K562 (cell line): ENCODE data around the gene GALR3. TPM values are rescaled to one million over a fixed set of nuclear protein-coding genes. Genes with fewer than 3 reads are reported as not detected.

Experiments
- ATAC-seq: fragments of 200-7000 bp; cut with Tn5 transposase; 3 replicates; pipeline ENCODE4 v1.9.1; 2020; ENCODE audit warnings: moderate library complexity
- BruUV-seq: library from RNA; stranded (reverse); fragments of 400-500 nt; replicated peaks from 2 replicates; lab custom pipeline; 2021; lab: Mats Ljungman, UMichigan
- CTCF ChIA-PET: fragments of 300-600 bp; formaldehyde crosslinking; extraction: SDS; loops from one replicate; lab custom pipeline; 2021; ENCODE audit warnings: low intra/inter-chr PET ratio; lab: Yijun Ruan, JAX
- POLR2A ChIA-PET: fragments of 300-600, 350-650 bp; sonication (Branson Sonifier 250); formaldehyde crosslinking; extraction: SDS; loops from one replicate; lab custom pipeline; 2021; ENCODE audit warnings: antibody characterized with exemption, inconsistent platforms; lab: Yijun Ruan, JAX
- DNase-seq, 4 experiments: peaks; one replicate each; pipeline versions ENCODE4 v3.0.0 to v3.0.0-alpha.2; 2011 to 2018; ENCODE audit warnings: low spot score in 3 of 4, mixed read lengths in 3 of 4; ENCODE audit errors: extremely low read depth in 1 of 4
- FAIRE-seq: peaks from 2 replicates; lab custom pipeline; 2011; peaks lifted over from hg19 to GRCh38; lab: Jason Lieb, UNC
- H2AFZ ChIP-seq: 2 replicates; pipeline ENCODE4 v1.6.0; 2011; ENCODE audit warnings: low read depth, low read length, control low read depth, inconsistent platforms
- H3K27ac ChIP-seq: fragments of 200-600 bp; 3 replicates; pipeline ENCODE4 v1.8.0; 2011; ENCODE audit warnings: low read depth, mild to moderate bottlenecking, control low read depth, inconsistent platforms, low read length, moderate library complexity, mixed read lengths; ENCODE audit errors: extremely low read depth
- H3K27me3 ChIP-seq, 2 experiments: fragments of 300-600 bp in 1 of 2; 2 replicates in 1 of 2; 3 replicates in 1 of 2; pipeline versions ENCODE4 v1.6.0 to v1.8.0; 2011; ENCODE audit warnings: inconsistent platforms in 2 of 2, low read length in 2 of 2, mild to moderate bottlenecking in 1 of 2, mixed read lengths in 1 of 2, moderate library complexity in 1 of 2; ENCODE audit not compliant: control insufficient read depth in 2 of 2, insufficient read depth in 2 of 2
- H3K36me3 ChIP-seq: fragments of 300-600 bp; 3 replicates; pipeline ENCODE4 v1.8.0; 2011; ENCODE audit warnings: mild to moderate bottlenecking, low read length, inconsistent platforms; ENCODE audit not compliant: control insufficient read depth, insufficient read depth
- H3K4me1 ChIP-seq, 2 experiments: fragments of 200-600 bp in 1 of 2; replicated peaks in 1 of 2; 2 replicates in 1 of 2; 3 replicates in 1 of 2; pipeline versions ENCODE4 v1.5.1 to v1.8.0; 2011; ENCODE audit warnings: inconsistent platforms in 2 of 2, low read length in 2 of 2, mild to moderate bottlenecking in 1 of 2, mixed read lengths in 1 of 2, moderate library complexity in 1 of 2; ENCODE audit not compliant: control insufficient read depth in 2 of 2, insufficient read depth in 2 of 2
- H3K4me2 ChIP-seq: 2 replicates; pipeline ENCODE4 v1.6.1; 2011; ENCODE audit warnings: low read length, control low read depth, inconsistent platforms, mixed read lengths; ENCODE audit not compliant: insufficient read depth
- H3K4me3 ChIP-seq: fragments of 200-600 bp; sonication (generic), shearing (Covaris generic); 2 replicates; pipeline ENCODE4 v1.5.1; 2016; ENCODE audit warnings: control low read depth, inconsistent platforms
- H3K79me2 ChIP-seq: fragments of 200-600 bp; 3 replicates; pipeline ENCODE4 v1.8.0; 2011; ENCODE audit warnings: low read length, inconsistent platforms; ENCODE audit not compliant: control insufficient read depth, insufficient read depth
- H3K9ac ChIP-seq, 2 experiments: 2 replicates each; pipeline versions ENCODE4 v1.6.0 to v1.6.1; 2011; ENCODE audit warnings: low read depth in 2 of 2, low read length in 2 of 2, control low read depth in 1 of 2, inconsistent platforms in 1 of 2, mild to moderate bottlenecking in 1 of 2, mixed read lengths in 1 of 2; ENCODE audit not compliant: insufficient read depth in 1 of 2
- H3K9me1 ChIP-seq: one replicate; pipeline ENCODE4 v1.6.0; 2011; ENCODE audit warnings: inconsistent platforms, mild to moderate bottlenecking, low read length, moderate library complexity; ENCODE audit not compliant: control insufficient read depth, insufficient read depth
- H3K9me3 ChIP-seq: replicated peaks from 2 replicates; pipeline ENCODE4 v1.5.1; 2011; ENCODE audit warnings: low read depth, low read length, inconsistent platforms; ENCODE audit not compliant: control insufficient read depth, insufficient read depth
- H4K20me1 ChIP-seq: replicated peaks from 2 replicates; pipeline ENCODE4 v1.6.1; 2011; ENCODE audit warnings: low read length, inconsistent platforms, mixed read lengths; ENCODE audit not compliant: control insufficient read depth, insufficient read depth
- EP400 ChIP-seq: fragments of 450-650 bp; IDR thresholded peaks from 2 replicates; pipeline ENCODE4 v1.6.1; 2017; ENCODE audit warnings: antibody characterized with exemption, mild to moderate bottlenecking, moderate library complexity
- PTRF ChIP-seq: fragments of 450-650 bp; IDR thresholded peaks from 2 replicates; pipeline ENCODE4 v1.6.1; 2016; ENCODE audit warnings: mild to moderate bottlenecking, missing genetic modification characterization, missing compliant biosample characterization
- SNIP1 ChIP-seq: fragments of 450-650 bp; IDR thresholded peaks from 2 replicates; pipeline ENCODE4 v1.7.1; 2017; ENCODE audit warnings: low read depth, mild to moderate bottlenecking
- UBTF ChIP-seq, 2 experiments: IDR thresholded peaks; 2 replicates each; pipeline ENCODE4 v1.6.1; 2012; ENCODE audit warnings: improper control_type of control experiment in 2 of 2, low read depth in 2 of 2, low read length in 2 of 2, borderline replicate concordance in 1 of 2
- VEZF1 ChIP-seq: fragments of 200-800 bp; sonication (Bioruptor generic); IDR thresholded peaks from 2 replicates; pipeline ENCODE4 v1.6.1; 2017; ENCODE audit warnings: missing genetic modification characterization, missing compliant biosample characterization
- ZBTB11 ChIP-seq, 3 experiments: fragments of 200-800 bp in 1 of 3; fragments of 250-450 bp in 1 of 3; fragments of 450-650 bp in 1 of 3; sonication (Bioruptor Pico) in 1 of 3; sonication (Bioruptor generic) in 1 of 3; formaldehyde crosslinking in 1 of 3; IDR thresholded peaks; 2 replicates each; pipeline versions ENCODE4 v1.6.1 to v1.8.0; 2016 to 2022; ENCODE audit warnings: mild to moderate bottlenecking in 2 of 3, missing genetic modification characterization in 2 of 3, missing compliant biosample characterization in 1 of 3, moderate library complexity in 1 of 3
- ZNF140 ChIP-seq: fragments of 250-450 bp; sonication (Bioruptor Pico); IDR thresholded peaks from 2 replicates; pipeline ENCODE4 v1.8.0; 2021; ENCODE audit warnings: moderate library complexity, mild to moderate bottlenecking, inconsistent platforms
- ZNF512 ChIP-seq: IDR thresholded peaks from 2 replicates; pipeline ENCODE4 v1.6.1; 2016; ENCODE audit warnings: missing genetic modification characterization, missing compliant biosample characterization
- WGBS: fragments of 100-300 bp; shearing (Covaris generic); methylation state at CpG from one replicate; pipeline ENCODE4 v1.1.6; 2016; ENCODE audit warnings: low coverage, mixed read lengths; ENCODE audit not compliant: insufficient coverage; ENCODE audit errors: missing lambda C conversion rate; 5-methylcytosine and 5-hydroxymethylcytosine counted together
- in situ Hi-C: fragments of 300-500 bp; cut with MboI; formaldehyde crosslinking; loops from 4 replicates; pipeline ENCODE4 v1.15.0; 2018; ENCODE audit warnings: inconsistent platforms, mixed read lengths
- intact Hi-C: fragments of 100-400 bp; cut with micrococcal nuclease; formaldehyde crosslinking; loops from 2 replicates; pipeline ENCODE4 v1.14.2; 2022
- polyA plus RNA-seq, 8 experiments: library from polyadenylated mRNA; depleted of rRNA in 4 of 8; stranded (reverse) in 5 of 8; unstranded in 3 of 8; fragments of >200 nt; fragmentation: Nextera tagmentation in 2 of 8; fragmentation: Illumina TruSeq in 1 of 8; extraction: Ambion mirVana in 2 of 8; extraction: Trizol in 1 of 8; gene quantifications; 2 replicates each; pipeline versions ENCODE4 v1.2.1 to v1.2.3, GENCODE V29; 2011 to 2014; ENCODE audit warnings: inconsistent platforms in 1 of 8, missing spikeins in 1 of 8
- total RNA-seq, 7 experiments: library from RNA; depleted of rRNA in 6 of 7; stranded (reverse); fragments of >200 nt in 6 of 7; fragmentation: Illumina TruSeq in 2 of 7; extraction: Trizol in 2 of 7; gene quantifications; 2 replicates each; pipeline versions ENCODE4 v1.2.1 to v1.2.3, GENCODE V29; 2011 to 2021; ENCODE audit warnings: low replicate concordance in 1 of 7

GALR3 gene
- total and polyA plus RNA-seq, 9 of the 15 experiments (the other 6 are each of a cell fraction or from before 2014, with no cell fraction given): 0.13 TPM; not detected in 8

- H3K9me1 ChIP-seq: no peaks in the 10 kb centered on the region
- intact Hi-C loops: loop anchor here (2.0 kb wide), 1 partner anchor 46 kb away; no protein-coding TSS in a partner anchor
- ChIA-PET CTCF (no interaction called here), POLR2A (interaction anchor here (0.6 to 2.4 kb wide), 4 partner anchors 11 to 640 kb away, joined by 3 to 7 read pairs (median 4); no protein-coding TSS in a partner anchor)
- DNase-seq (peak; percentile 79 to 93 (median 85)), FAIRE-seq (peak; percentile 19), ATAC-seq (peak; percentile 89)
- H3K4me1 ChIP-seq: peaks cover 3 to 8% of the 10 kb centered on the region in 2 experiments; a peak in 3 of 5 replicates
- peak within 1 kb of the TSS; percentile 90 for H2AFZ ChIP-seq
- BruUV-seq: no TSS peak
- H3K4me2 ChIP-seq: peak within 1 kb of the TSS; percentile 99
- peak within 1 kb of the TSS; percentile 85 to 99 for H3K9ac ChIP-seq
- peaks cover 4% of the 10 kb centered on the region; the same call in 1 of the 2 replicates for H3K9me3 ChIP-seq
- in situ Hi-C loops: no loop called here
- H3K36me3 ChIP-seq: peaks cover 41% of the 10 kb centered on the region
- no peaks in the 10 kb centered on the region for H3K27me3 ChIP-seq
- peaks cover 64% of the 10 kb centered on the region for H3K79me2 ChIP-seq
- under 1% methylated on average over 39 of the region's 49 CpGs for WGBS
- H3K27ac ChIP-seq: peak within 1 kb of the TSS; percentile 93
- peaks cover 3% of the 10 kb centered on the region; the same call in 1 of the 2 replicates for H4K20me1 ChIP-seq
- H3K4me3 ChIP-seq: peak within 1 kb of the TSS; percentile 79
- TF ChIP-seq VEZF1: peak; percentile 11; the same call in 1 of the 2 replicates
- no peak for TF ChIP-seq ZNF512 (tag)
- TF ChIP-seq UBTF (IDR thresholded peaks at IDR 0.05; ENCODE audit: borderline replicate concordance in 1 of 2, low read depth in 2 of 2, low read length in 2 of 2): 0 out of 4 replicates have a peak, but pooled peaks of 1 of the 2 experiments have one; percentile 48
- peak; percentile 93 for TF ChIP-seq EP400
- no peak for TF ChIP-seq SNIP1
- peak in 1 of 3 experiments; percentile 92; a peak in 2 of 6 replicates for TF ChIP-seq ZBTB11 (CRISPR knock-in tag; IDR thresholded peaks at IDR 0.05)
- TF ChIP-seq PTRF (tag): no peak
- no peak for TF ChIP-seq ZNF140 (CRISPR knock-in tag)
These were observed 26.0 kb downstream of the GALR3 start, which contains the start of gene EIF3L for GRCh38 chr22:37849089-37849751. Gene EIF3L, plus strand, starts transcription at chr22:37849419. Its CDS starts 31 bp downstream, at chr22:37849450.
